IPS-20b (cell line): ENCODE measurements around the gene SETD3.

Experiments used
- H3K27ac ChIP-seq: one replicate; pipeline ENCODE4 v1.5.1; 2013; ENCODE audit warnings: low read length
- H3K27me3 ChIP-seq: 2 replicates; pipeline ENCODE4 v1.6.1; 2013; ENCODE audit warnings: mild to moderate bottlenecking, low read length, inconsistent platforms; ENCODE audit not compliant: insufficient read depth
- H3K36me3 ChIP-seq: 2 replicates; pipeline ENCODE4 v1.6.1; 2013; ENCODE audit warnings: low read depth, mild to moderate bottlenecking, inconsistent platforms, low read length, moderate library complexity; ENCODE audit not compliant: insufficient read depth
- H3K4me1 ChIP-seq: 2 replicates; pipeline ENCODE4 v1.6.1; 2013; ENCODE audit warnings: mild to moderate bottlenecking, control low read depth, inconsistent platforms, low read length, moderate library complexity; ENCODE audit not compliant: insufficient read depth
- H3K4me3 ChIP-seq: 2 replicates; pipeline ENCODE4 v1.5.1; 2013; ENCODE audit warnings: mild to moderate bottlenecking, low read length, inconsistent platforms
- H3K9ac ChIP-seq: 2 replicates; pipeline ENCODE4 v1.6.1; 2013; ENCODE audit warnings: low read depth, mild to moderate bottlenecking, inconsistent platforms, low read length, moderate library complexity
- H3K9me3 ChIP-seq: 2 replicates; pipeline ENCODE4 v1.6.1; 2013; ENCODE audit warnings: mild to moderate bottlenecking, low read depth, low read length, inconsistent platforms; ENCODE audit not compliant: insufficient read depth

The SETD3 gene

GRCh38 chr14:99394602-99395156 lies 86.0 kb downstream of the SETD3 start:
- Histone ChIP-seq H3K9ac (no peak overlapping the region), H3K36me3 (peaks cover 28% of the 10 kb centered on the region), H3K27ac (no peak overlapping the region), H3K9me3 (no peaks in the 10 kb centered on the region), H3K4me1 (peaks cover 9% of the 10 kb centered on the region; the same call in 1 of the 2 replicates), H3K27me3 (no peaks in the 10 kb centered on the region), H3K4me3 (no peak overlapping the region)

GRCh38 chr14:99393059-99393655 lies 87.5 kb downstream of the SETD3 start:
- Histone ChIP-seq H3K27ac (no peak overlapping the region), H3K36me3 (peaks cover 15% of the 10 kb centered on the region), H3K4me3 (no peak overlapping the region)

GRCh38 chr14:99391671-99392070 lies 89.0 kb downstream of the SETD3 start:
- H3K9me3 ChIP-seq, result no peaks in the 10 kb centered on the region
- peaks cover 9% of the 10 kb centered on the region; the same call in 1 of the 2 replicates for H3K4me1 ChIP-seq
- H3K36me3 ChIP-seq, result 0 out of 2 replicates have a peak, but pooled peaks cover 4% of the 10 kb centered on the region
- no peak overlapping the region for H3K4me3 ChIP-seq
- no peak overlapping the region for H3K9ac ChIP-seq
- no peak overlapping the region for H3K27ac ChIP-seq
- H3K27me3 ChIP-seq, result no peaks in the 10 kb centered on the region

More at GRCh38 chr14:99393059-99393655, 87.5 kb downstream of the SETD3 start:
- H3K9me3 ChIP-seq, result no peaks in the 10 kb centered on the region
- no peaks in the 10 kb centered on the region for H3K27me3 ChIP-seq
- H3K9ac ChIP-seq, result no peak overlapping the region
- H3K4me1 ChIP-seq, result peaks cover 9% of the 10 kb centered on the region; the same call in 1 of the 2 replicates

GRCh38 chr14:99389174-99389826 lies 91.4 kb downstream of the SETD3 start:
- Histone ChIP-seq H3K27me3 (no peaks in the 10 kb centered on the region), H3K9me3 (peaks cover 4% of the 10 kb centered on the region; the same call in 1 of the 2 replicates), H3K27ac (no peak overlapping the region), H3K4me1 (peaks cover 3% of the 10 kb centered on the region; the same call in 1 of the 2 replicates), H3K36me3 (no peaks in the 10 kb centered on the region), H3K9ac (no peak overlapping the region), H3K4me3 (no peak overlapping the region)

GRCh38 chr14:99388286-99388685 lies 92.4 kb downstream of the SETD3 start:
- H3K4me1 ChIP-seq, result peaks cover 6% of the 10 kb centered on the region; the same call in 1 of the 2 replicates
- peaks cover 4% of the 10 kb centered on the region; the same call in 1 of the 2 replicates for H3K9me3 ChIP-seq
- H3K9ac ChIP-seq, result no peak overlapping the region
- no peaks in the 10 kb centered on the region for H3K36me3 ChIP-seq
- no peak overlapping the region for H3K27ac ChIP-seq
- H3K27me3 ChIP-seq, result no peaks in the 10 kb centered on the region
- no peak overlapping the region for H3K4me3 ChIP-seq

GRCh38 chr14:99387880-99388279 lies 92.8 kb downstream of the SETD3 start:
- no peaks in the 10 kb centered on the region for H3K36me3 ChIP-seq
- no peaks in the 10 kb centered on the region for H3K27me3 ChIP-seq
- H3K4me3 ChIP-seq, result no peak overlapping the region
- H3K27ac ChIP-seq, result no peak overlapping the region
- no peak overlapping the region for H3K9ac ChIP-seq
- H3K4me1 ChIP-seq, result peaks cover 6% of the 10 kb centered on the region; the same call in 1 of the 2 replicates
- H3K9me3 ChIP-seq, result peaks cover 4% of the 10 kb centered on the region; the same call in 1 of the 2 replicates

GRCh38 chr14:99384450-99385417 lies 95.9 kb downstream of the SETD3 start:
- Histone ChIP-seq H3K9me3 (peaks cover 4% of the 10 kb centered on the region; the same call in 1 of the 2 replicates), H3K27me3 (no peaks in the 10 kb centered on the region), H3K4me3 (no peak overlapping the region), H3K4me1 (peaks cover 6% of the 10 kb centered on the region; the same call in 1 of the 2 replicates), H3K9ac (no peak overlapping the region; the same call in 1 of the 2 replicates), H3K27ac (no peak overlapping the region), H3K36me3 (no peaks in the 10 kb centered on the region)

GRCh38 chr14:99383472-99384449 lies 96.9 kb downstream of the SETD3 start:
- Histone ChIP-seq H3K27me3 (no peaks in the 10 kb centered on the region), H3K4me1 (peaks cover 6% of the 10 kb centered on the region; the same call in 1 of the 2 replicates), H3K27ac (no peak overlapping the region), H3K9me3 (peaks cover 4% of the 10 kb centered on the region; the same call in 1 of the 2 replicates), H3K9ac (no peak overlapping the region; the same call in 1 of the 2 replicates), H3K4me3 (no peak overlapping the region), H3K36me3 (no peaks in the 10 kb centered on the region)

GRCh38 chr14:99382781-99383471 lies 97.7 kb downstream of the SETD3 start:
- Histone ChIP-seq H3K9ac (no peak overlapping the region), H3K4me3 (no peak overlapping the region), H3K27ac (no peak overlapping the region), H3K36me3 (no peaks in the 10 kb centered on the region), H3K9me3 (peaks cover 4% of the 10 kb centered on the region; the same call in 1 of the 2 replicates), H3K27me3 (no peaks in the 10 kb centered on the region), H3K4me1 (peaks cover 6% of the 10 kb centered on the region; the same call in 1 of the 2 replicates)

- Histone ChIP-seq H3K4me1 (peaks cover 6% of the 10 kb centered on the region; the same call in 1 of the 2 replicates), H3K27ac (no peak overlapping the region), H3K9me3 (peaks cover 4% of the 10 kb centered on the region; the same call in 1 of the 2 replicates), H3K36me3 (no peaks in the 10 kb centered on the region), H3K4me3 (no peak overlapping the region), H3K9ac (no peak overlapping the region), H3K27me3 (no peaks in the 10 kb centered on the region)
Observed at GRCh38 chr14:99382071-99382470, 98.6 kb downstream of the SETD3 start.
